HG03571 (cell line): ENCODE data around the gene DNALI1.

Experiments
- ATAC-seq: cut with Tn5 transposase; IDR thresholded peaks from one replicate; pipeline ENCODE4 v1.9.1; 2021; ENCODE audit not compliant: unreplicated experiment

Gene DNALI1

GRCh38 chr1:37601441-37601840, 44.7 kb downstream of the DNALI1 start:
- no peak for ATAC-seq

- no peak for ATAC-seq
Observed at GRCh38 chr1:37602750-37603694, 46.3 kb downstream of the DNALI1 start.

GRCh38 chr1:37605061-37605650, 48.4 kb downstream of the DNALI1 start:
- no peak for ATAC-seq

- ATAC-seq = no peak
Observed at GRCh38 chr1:37605806-37606474, 49.2 kb downstream of the DNALI1 start.

GRCh38 chr1:37606481-37607263, 49.9 kb downstream of the DNALI1 start:
- no peak for ATAC-seq

- ATAC-seq = no peak
Observed at GRCh38 chr1:37609002-37609401, 52.3 kb downstream of the DNALI1 start.

GRCh38 chr1:37609994-37610393, 53.3 kb downstream of the DNALI1 start:
- ATAC-seq = no peak

GRCh38 chr1:37612186-37612585, 55.4 kb downstream of the DNALI1 start:
- no peak for ATAC-seq

- no peak for ATAC-seq
Observed at GRCh38 chr1:37614105-37614504, 57.4 kb downstream of the DNALI1 start.

- ATAC-seq = no peak
Observed at GRCh38 chr1:37616330-37616729, 59.6 kb downstream of the DNALI1 start.
